Neural progenitor cell (in vitro differentiated cells): ENCODE data around the gene HSBP1L1.

Experiments used
- CTCF ChIP-seq: fragments of 200-600 bp; sonication (generic); IDR thresholded peaks from 2 replicates; pipeline ENCODE4 v1.5.1; 2017; ENCODE audit warnings: antibody characterized with exemption, mild to moderate bottlenecking
- EZH2phosphoT487 ChIP-seq: fragments of 200-600 bp; sonication (generic); IDR thresholded peaks from 2 replicates; pipeline ENCODE4 v1.6.1; 2017; ENCODE audit warnings: antibody characterized with exemption

GRCh38 chr18:79954791-79955190 is 9.7 kb upstream of the HSBP1L1 start:
- TF ChIP-seq CTCF (no peak), EZH2phosphoT487 (no peak)
